DMS153 treated with DMSO at 0.1 percent for 48 hours (cell line): ENCODE results near the gene UCN2.
"Not testable (repeated sequence)": the region's sequence is repeated elsewhere in the genome, so short reads cannot be mapped to it uniquely, and the experiment has no call there.

Experiments used
- DNase-seq: peaks from one replicate; lab custom pipeline; 2025; ENCODE audit not compliant: unreplicated experiment; lab: John Stamatoyannopoulos, UW

UCN2 gene

DNA sequence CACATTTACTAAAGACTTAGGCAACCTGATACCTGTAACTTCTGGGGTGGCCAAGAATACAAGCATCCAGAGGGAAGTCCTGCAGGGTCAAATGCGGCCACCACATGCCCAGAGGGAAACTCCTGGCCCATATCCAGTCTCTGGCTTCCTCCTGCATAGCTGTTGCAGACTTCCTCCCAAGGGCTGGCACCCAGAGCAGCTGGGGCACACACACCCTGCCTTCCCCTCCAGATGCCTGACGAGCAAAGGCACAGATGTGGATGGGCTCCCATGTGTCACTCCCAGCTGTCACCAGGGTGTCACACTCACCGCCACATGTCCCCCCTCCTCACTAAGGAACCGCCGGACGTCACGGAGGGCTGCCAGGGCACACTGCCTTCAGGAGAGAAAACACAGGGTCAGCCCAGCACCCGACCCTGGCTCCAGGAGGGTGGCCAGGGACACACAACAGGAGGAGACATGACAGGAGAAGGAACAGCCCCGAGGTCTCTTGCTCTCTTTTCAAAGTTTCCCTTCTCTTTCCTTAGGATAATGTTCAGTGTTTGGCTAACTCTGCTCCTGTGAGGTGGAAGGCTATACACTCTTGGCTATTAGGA, 20.2 kb downstream of the UCN2 start:
- no peak for DNase-seq

DNA sequence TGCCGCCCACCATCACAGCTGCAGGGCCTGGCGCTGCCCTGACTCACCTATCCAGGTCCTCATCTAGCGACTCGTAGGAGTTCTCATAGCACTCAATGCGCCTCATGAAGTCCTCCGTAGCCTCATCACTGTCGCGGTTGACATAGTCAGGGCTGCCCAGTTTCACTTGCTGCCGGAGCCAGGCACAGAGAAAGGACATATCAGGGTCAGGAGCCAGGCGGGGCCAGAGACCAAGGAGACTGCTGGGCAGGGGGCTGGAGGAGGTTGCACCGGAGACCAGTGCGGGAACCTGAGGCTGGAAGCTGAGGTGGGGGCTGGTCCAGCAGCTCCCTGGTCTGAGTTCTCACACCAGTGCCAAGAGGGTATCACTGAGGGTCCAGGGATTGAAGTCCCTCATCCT, 25.1 kb downstream of the UCN2 start:
- DNase-seq = no peak

DNA sequence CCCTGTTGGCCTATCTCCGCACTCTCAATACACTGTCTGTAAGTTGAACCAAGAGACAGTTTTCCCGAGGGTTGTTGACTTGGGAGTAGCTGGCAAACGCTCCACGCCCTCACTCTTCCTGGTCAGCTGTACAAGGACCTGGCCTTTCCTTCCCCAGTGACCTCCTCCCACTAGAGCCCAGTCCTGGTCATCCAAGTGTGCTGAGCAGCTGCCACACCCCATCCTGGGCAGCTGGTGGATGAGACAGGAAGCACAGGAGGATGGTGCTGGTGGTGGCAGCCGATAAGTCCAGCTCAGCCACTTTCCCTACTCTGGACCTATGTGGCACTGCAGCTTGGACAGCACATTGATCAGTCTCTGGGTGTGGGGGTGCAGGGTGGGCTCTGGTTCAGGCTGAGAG, 26.8 kb downstream of the UCN2 start:
- DNase-seq = no peak

DNA sequence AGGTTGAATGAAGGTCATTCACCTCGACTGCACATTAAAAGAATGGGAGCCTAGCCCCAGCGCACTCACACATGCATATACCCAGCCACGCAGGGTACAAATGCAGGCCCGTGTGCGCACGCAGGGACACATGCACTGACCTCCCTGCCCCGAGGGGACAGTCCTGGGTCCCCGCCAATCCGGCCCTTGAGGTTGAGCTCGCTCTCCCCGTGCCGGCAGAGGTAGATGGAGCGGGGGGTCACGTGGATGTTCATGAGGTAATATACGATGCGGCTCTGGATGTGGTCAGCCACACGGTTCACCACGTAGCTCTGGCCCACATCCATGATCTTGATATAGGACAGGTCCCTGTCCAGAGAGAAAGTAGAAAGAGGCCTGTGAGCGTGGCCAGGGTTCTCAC, 27.5 kb downstream of the UCN2 start:
- DNase-seq = no peak

DNA sequence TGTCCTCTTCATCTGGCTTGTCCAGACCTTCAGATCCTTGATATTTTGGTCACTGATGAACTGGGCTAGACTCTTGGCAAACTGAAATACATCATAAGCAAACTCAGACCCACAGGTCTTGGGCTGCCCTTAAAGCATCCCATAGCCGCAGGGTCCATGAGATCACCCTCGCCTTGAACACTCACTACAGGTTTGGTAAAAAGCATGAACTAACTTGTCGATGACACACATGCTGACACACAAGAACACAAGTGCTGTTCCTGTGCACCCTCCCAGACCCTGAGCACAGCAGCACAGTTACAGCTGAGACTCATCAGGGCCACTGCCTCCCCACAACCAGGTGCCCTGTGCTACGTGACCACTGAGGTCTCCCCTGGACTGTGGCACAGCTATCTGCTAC, 28.0 kb downstream of the UCN2 start:
- no peak for DNase-seq

DNA sequence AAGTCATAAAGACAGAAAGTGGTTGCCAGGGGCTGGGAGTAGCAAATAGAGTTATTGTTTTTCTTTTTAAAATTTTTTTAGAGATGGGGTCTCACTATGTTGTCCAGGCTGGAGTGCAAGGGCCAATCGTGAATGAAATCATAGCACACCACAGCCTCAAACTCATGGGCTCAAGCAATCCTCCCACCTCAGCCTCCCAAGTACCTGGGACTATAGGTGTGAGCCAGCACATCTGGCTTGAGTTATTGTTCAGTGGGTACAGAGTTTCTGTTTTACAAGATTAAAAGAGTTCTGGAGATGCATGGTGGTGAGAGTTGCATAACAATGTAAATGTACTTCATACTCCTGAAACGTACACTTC, 30.6 kb downstream of the UCN2 start:
- no peak for DNase-seq

DNA sequence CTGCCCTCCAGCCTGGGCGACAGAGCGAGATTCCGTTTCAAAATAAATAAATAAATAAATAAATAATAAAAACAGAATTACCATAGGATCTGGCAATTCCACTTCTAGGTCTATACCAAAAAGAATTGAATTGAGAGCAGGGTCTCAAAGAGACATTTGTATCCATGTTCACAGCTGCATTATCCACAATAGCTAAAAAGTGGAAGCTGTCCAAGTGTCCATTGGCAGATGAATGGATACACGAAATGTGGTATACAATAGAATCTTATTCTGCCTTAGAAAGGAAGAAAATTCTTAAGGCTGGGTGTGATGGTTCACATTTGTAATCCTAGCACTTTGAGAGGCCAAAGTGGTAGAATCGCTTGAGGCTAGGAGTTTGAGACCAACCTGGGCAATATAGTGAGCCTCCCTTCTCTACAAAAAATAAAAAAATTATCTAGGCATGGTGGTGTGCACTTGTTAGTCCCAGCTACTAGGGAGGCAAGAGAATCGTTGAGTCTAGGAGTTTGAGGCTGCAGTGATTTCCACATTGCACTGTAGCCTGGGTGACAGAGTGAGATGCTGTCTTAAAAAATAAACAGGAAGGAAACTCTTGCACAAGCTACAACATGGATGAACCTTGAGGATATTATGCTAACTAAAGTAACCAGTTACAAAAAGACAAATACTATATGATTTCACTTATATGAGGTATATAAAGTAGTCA, 31.2 kb downstream of the UCN2 start:
- DNase-seq = no peak

DNA sequence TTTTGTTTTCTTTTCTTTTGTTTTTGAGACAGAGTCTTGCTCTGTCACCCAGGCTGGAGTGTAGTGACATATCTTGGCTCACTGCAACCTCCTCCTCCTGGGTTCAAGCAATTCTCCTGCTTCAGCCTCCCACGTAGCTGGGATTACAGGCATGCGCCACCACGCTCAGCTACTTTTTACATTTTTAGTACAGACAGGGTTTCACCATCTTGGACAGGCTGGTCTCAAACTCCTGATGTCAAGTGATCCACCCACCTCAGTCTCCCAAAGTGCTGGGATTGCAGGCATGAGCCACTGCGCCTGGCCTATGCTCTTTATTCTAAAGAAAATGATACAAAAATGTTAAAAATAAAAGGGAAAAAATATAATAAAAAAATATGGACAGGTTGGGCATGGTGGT, 32.9 kb downstream of the UCN2 start:
- not testable (repeated sequence) for DNase-seq

DNA sequence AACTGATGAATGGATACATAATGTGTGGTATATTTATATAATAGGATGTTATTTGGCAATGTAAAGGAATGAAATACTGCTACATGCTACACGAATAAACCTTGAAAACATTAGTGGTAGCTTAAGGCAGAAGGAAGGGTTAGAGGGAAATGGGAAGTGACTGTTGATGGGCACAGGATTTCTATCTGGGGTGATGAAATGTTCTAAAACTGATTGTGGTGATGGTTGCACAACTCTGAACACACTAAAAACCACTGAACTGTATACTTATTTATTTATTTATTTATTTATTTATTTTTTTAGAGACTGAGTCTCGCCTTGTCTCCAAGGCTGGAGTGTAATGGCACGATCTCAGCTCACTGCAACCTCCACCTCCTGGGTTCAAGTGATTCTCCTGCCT, 34.8 kb downstream of the UCN2 start:
- DNase-seq = no peak

DNA sequence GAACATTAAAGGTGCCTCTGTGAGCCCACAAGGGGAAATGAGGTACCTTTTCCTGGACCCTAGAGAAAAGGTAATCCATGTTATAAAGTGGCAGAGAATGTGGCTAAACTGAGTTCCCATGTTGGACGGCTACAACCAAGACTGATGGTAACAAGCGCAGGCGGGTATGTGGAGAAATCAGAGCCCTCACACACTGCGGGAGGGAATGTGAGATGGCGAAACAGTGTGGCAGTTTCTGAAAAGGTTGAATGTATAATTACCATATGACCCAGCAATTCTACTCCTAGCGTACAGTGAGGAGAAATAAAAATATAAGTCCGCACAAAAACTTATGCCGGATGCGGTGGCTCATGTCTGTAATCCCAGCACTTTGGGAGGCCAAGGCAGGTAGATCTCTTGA, 35.5 kb downstream of the UCN2 start:
- no peak for DNase-seq

DNA sequence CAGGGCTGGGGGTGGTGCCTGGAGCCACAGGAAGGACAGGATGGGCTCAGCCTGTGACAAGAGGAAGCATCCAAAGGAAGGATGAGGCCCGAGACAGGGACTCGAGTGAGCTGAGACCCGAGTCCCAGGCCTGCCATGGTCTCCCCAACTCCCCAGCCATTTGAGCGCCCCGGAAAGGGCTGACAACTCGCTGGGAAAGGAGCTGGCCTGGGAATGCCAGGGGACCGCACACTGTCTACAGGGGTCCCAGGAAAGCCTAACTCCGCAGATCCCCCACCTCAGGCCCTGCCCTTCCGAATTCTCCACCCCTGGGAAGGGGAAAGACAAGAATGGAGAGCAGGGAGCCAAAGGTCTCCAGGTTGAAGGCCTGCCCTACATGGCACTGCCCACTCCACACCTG, 38.6 kb downstream of the UCN2 start:
- DNase-seq = no peak

DNA sequence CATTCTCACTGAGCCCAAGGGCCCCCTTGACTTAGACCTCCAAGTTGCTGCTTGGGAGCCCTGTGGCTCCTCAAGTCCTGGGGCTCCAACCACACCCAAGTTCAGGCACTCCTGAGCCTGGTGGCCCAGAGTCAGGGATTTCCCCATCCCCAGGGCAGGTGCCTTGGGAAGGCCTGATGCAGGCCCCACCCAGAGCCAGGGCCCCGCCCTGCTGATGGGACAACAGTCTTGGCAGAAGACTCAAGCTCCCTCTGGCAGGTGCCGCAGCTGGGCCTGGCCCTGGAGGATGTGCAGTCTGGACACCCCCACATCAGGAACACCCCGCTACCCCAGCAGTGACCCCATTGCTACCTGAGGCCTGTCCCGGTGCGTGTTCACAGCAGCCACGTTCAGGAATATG, 41.9 kb downstream of the UCN2 start:
- DNase-seq = no peak

DNA sequence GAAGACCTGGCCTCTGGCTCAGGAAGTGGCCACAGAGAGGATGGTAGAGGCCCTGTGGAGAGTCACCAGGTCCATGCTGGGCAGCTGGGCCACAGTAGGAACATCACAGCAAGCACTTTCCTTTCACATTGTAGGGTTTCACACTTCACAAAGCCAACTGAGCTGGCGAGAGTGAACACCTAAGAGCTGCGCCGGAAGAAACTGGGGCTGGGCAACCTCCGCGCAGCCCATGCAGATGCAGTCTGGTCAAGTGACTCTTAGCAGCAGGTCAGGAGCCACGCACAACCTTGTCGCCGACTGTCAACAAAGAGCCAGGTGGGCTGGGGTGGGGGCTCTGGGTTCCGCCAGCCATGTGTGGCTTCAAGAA, 44.3 kb downstream of the UCN2 start:
- no peak for DNase-seq

DNA sequence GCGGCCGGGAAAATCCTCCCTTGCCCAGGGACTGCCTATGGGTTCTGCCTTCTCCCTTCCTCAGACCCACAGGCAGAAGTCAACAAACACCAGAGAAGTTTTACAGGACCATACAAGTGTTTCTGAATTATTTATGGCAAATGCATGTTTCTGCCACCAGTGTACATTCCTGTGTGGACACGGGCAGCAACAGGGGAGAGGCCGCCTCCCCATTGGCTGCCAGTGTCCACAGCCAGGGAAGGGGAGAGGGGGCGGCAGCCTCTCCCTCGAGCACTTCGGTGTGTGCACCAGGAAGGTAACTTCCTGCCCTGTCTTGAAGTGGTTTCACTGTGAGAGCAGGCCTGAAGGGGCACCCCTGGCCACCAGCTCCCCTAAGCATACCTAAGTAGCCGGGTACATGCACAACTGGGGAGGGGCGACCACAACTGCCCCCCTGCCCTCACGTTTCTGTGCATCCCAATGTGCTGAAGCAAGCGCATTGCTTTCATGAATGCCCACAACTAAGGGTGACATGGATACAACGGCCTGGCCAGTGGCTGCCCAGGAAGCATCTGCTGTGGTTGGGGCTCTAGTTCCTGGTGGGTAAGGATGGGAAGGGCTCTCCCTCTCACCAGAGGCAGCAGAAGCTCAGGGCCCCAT, 44.8 kb downstream of the UCN2 start:
- DNase-seq = no peak

DNA sequence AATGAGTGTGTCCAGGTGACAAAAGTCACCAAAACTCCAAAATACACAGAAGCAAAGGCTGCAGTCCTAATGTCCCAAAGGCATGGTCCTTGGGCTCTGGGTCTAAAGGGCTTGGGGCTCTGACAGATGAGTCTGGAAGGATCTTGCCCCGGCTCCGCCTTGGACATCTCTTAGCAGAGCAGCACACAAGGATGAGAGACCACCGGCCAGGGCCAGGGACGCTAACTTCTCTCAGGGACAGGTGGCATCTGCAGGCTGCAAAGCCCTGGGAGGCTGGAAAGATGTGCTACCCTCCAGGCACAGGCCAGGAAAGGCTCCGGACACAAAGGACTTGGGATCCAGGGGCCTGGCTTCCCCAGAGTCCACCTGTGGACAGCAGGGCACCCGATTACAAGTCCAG, 45.5 kb downstream of the UCN2 start:
- no peak for DNase-seq

DNA sequence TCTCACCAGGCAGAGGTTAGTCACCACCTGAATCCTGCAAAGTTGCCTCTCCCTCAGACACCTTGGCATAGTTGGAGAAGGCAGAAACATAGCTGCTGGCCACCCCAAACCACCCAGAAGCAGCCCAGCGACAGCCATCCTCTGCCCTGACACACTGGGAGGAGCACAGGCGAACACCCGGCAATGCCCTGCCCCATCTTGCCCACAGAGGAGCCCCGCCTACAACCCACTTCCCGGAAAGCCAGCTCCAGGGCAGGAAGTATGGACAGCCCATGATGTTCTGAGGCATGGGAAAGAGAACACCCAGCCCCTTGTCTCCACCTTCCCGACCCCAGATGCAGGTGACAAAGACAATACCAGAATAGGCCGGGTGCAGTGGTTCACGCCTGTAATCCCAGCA, 47.0 kb downstream of the UCN2 start:
- DNase-seq = no peak

DNA sequence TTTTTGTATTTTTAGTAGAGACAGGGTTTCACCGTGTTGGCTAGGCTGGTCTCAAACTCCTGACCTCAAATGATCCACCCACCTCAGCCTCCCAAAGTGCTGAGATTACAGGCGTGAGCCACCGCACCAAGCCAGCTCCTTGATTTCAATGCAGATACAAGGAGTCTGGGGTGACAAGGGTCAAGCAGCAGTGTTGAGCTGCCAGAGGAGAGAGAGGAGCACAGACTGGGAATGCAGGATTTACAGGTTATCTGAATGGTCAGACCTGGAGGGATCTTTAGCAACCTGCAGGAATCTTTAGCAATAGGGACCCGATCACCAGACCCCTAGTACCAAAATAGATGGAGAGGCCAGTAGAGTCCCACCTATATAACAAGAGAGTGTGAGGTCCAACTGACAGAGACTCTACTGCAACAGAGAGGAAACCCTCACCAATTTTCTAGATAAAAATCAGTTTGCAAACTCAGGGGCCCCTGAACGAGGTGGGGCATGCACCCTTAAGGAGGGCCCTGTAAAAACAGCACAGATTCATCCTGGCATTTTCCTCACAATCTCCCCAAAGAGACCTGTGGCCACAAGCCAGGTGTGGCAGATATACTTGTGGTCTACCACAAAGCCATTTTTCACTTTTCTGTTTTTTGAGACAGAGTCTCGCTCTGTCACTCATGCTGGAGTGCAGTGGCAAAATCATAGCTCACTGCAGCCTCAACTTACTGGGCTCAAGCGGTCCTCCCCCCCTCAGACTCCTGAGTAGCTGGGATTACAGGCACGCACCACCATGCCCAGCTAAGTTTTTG, 49.0 kb downstream of the UCN2 start:
- DNase-seq = no peak
